HepG2 (cell line): ENCODE results near the gene SLC2A4.

ENCODE experiments used
- ATF6 ChIP-seq: sonication (generic); formaldehyde crosslinking; conservative IDR thresholded peaks from 2 replicates; pipeline ENCODE4 v1.4.0; 2020; ENCODE audit warnings: missing genetic modification reagents
- CHD2 ChIP-seq: IDR thresholded peaks from 2 replicates; pipeline ENCODE4 v1.6.1; 2011; ENCODE audit warnings: low read depth, low read length, improper control_type of control experiment
- JUND ChIP-seq: sonication (generic); formaldehyde crosslinking; IDR thresholded peaks from 2 replicates; pipeline ENCODE4 v1.8.0; 2022; ENCODE audit warnings: mild to moderate bottlenecking, missing genetic modification reagents
- POLR2A ChIP-seq, 2 experiments: IDR thresholded peaks; 2 replicates each; pipeline ENCODE4 v1.6.1; 2011; ENCODE audit warnings: low read depth in 2 of 2, low read length in 2 of 2, mild to moderate bottlenecking in 1 of 2, moderate library complexity in 1 of 2; ENCODE audit not compliant: insufficient read depth in 1 of 2
- RFX5 ChIP-seq: IDR thresholded peaks from 2 replicates; pipeline ENCODE4 v1.6.1; 2011; ENCODE audit warnings: low read depth, low read length, improper control_type of control experiment
- THYN1 ChIP-seq: sonication (generic); formaldehyde crosslinking; IDR thresholded peaks from 2 replicates; pipeline ENCODE4 v1.8.1; 2023; ENCODE audit warnings: low read depth, mild to moderate bottlenecking, moderate library complexity, missing genetic modification reagents, borderline replicate concordance
- ZBTB7A ChIP-seq: sonication (generic); formaldehyde crosslinking; IDR thresholded peaks from 2 replicates; pipeline ENCODE4 v1.8.0; 2022; ENCODE audit warnings: mild to moderate bottlenecking, missing genetic modification reagents

- TF ChIP-seq CHD2 (no peak), POLR2A (IDR thresholded peaks at IDR 0.05; ENCODE audit: insufficient read depth in 1 of 2, low read depth in 2 of 2, low read length in 2 of 2) (0 out of 4 replicates have a peak, but pooled peaks of 1 of the 2 experiments have one; percentile 15), ATF6 (CRISPR knock-in tag) (no peak), JUND (CRISPR knock-in tag) (no peak), RFX5 (no peak), ZBTB7A (no peak), THYN1 (no peak)
These were observed 10.7 kb downstream of the SLC2A4 start for GRCh38 chr17:7292194-7292593.
